D721Med (cell line): ENCODE measurements around the gene DBP.
"Not testable (repeated sequence)": the region's sequence is repeated elsewhere in the genome, so short reads cannot be mapped to it uniquely, and the experiment has no call there.

Experiments used
- DNase-seq: peaks from one replicate; pipeline ENCODE4 v3.0.0; 2011; ENCODE audit warnings: low spot score; ENCODE audit not compliant: insufficient read length
- FAIRE-seq: peaks from 2 replicates; lab custom pipeline; 2011; peaks lifted over from hg19 to GRCh38; lab: Jason Lieb, UNC
- CTCF ChIP-seq: IDR thresholded peaks from 2 replicates; pipeline ENCODE4 v1.5.1; 2012; ENCODE audit warnings: mild to moderate bottlenecking, control low read depth; ENCODE audit not compliant: insufficient read depth; ENCODE audit errors: missing control alignments

DBP gene

GRCh38 chr19:48665786-48666185 is 28.6 kb upstream of the DBP start:
- no peak for DNase-seq
- TF ChIP-seq CTCF: no peak
- FAIRE-seq: no peak

GRCh38 chr19:48664476-48664875 is 27.3 kb upstream of the DBP start:
- TF ChIP-seq CTCF: no peak
- no peak for FAIRE-seq
- DNase-seq: no peak

DNA sequence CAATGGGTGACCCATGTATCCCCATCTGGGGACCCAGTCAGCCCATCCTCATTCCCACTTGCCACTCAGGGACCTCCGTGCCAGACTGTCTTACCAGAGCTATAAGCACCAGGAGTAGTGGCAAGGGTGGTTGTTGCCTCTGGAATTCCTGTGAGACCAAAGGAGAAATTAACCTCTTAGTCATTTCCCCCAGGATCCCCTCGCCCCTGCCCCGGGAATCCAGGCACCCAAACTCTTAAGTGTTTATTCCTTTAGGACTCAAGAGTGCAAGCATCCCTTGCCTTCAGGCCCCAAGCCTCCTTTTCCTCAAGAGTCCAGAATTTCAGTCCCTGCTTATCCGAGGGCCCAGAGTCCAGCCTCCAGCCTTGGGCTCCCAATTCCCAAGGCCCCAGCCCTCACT is 26.5 kb upstream of the DBP start:
- FAIRE-seq (no peak), DNase-seq (no peak)
- no peak for TF ChIP-seq CTCF

DNA sequence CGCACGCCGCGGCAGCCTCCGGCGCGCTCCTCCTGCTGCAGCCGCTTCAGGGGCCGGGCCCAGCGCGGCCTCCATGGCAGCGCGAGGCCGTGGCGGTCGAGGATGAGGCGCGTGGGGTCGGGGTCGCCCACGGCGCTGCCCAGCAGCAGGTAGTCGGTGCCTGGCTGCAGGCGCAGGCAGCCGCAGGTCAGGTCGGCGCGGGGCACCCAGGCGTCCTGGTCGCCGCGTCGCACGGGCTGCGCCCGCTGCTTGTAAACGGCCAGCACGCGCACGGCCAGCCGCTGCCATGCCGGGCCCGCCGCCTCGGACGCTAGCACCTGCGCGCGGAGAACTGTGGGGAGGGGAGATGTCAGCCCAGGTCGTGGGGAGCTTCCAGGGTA is 24.5 kb upstream of the DBP start:
- DNase-seq: no peak
- no peak for TF ChIP-seq CTCF
- FAIRE-seq: no peak

DNA sequence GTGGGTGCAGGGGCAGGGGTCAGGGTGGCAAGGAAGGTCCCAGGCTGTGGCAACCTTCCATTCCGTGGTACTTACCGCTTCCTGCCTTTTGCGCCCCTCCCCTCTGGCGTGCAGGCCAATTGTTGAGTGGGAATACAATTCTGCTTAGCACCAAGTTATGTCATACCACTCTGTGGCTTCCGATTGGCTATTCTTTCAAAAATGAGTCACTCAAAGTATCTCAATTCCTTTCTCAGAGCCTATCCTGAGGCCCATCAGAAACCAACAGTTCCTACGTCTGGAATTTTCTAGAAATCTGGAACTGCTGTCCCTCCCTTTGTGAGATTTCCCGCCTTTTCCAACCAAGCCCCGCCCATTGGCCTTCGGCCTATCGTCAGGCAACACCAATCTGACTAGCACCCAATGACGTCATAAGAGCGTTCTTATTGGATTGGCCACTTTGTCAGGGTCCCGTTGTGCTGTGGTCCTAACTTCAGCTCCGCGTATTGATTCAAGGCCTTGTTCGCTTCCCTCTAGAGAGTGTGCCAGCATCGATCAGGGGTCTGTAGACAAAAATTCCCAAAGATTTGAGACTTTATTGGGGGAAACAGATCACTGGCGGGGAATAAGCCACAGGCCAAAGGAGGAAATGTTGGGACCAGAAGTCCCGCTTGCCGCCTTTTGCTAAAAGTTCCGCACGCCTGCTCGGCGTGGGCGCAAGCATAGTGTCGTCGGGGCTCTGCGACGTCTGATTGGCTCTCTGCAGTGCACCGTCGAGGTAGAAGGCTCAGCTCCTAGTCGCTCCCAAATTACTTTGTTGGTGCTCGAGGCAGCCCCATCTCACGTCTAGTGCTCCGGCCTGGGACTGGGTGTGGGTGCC is 23.9 kb upstream of the DBP start:
- FAIRE-seq (no peak), DNase-seq (no peak)
- no peak for TF ChIP-seq CTCF

DNA sequence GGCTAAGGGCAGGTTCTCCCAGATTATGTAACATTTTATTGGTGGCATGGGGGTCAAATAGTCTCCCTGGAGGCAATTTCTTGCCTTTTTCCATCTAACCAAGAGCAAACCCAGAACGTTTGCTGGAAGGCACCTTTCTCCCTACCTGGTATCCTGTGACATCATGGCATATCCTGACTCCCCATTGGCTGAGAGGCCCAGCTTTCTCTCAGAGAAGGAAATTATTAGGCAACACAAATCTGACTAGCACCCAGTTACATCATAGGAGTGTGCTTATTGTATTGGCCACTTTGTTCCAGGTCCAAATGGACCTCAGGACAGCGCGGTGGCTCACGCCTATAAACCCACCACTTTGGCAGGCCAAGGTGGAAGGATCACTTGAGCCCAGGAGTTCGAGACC is 22.6 kb upstream of the DBP start:
- DNase-seq (no peak), FAIRE-seq (no peak)
- no peak for TF ChIP-seq CTCF

- no peak for TF ChIP-seq CTCF
- FAIRE-seq: no peak
- no peak for DNase-seq
Observed at GRCh38 chr19:48658483-48658882, 21.3 kb upstream of the DBP start.

GRCh38 chr19:48657828-48658227 is 20.6 kb upstream of the DBP start:
- not testable (repeated sequence) for FAIRE-seq, DNase-seq
